D721Med (cell line): ENCODE data around the gene SPOCK3.

ENCODE experiments used
- DNase-seq: peaks from one replicate; pipeline ENCODE4 v3.0.0; 2011; ENCODE audit warnings: low spot score; ENCODE audit not compliant: insufficient read length
- FAIRE-seq: peaks from 2 replicates; lab custom pipeline; 2011; peaks lifted over from hg19 to GRCh38; lab: Jason Lieb, UNC
- TF ChIP-seq, protein P1 (sequence below): IDR thresholded peaks from 2 replicates; pipeline ENCODE4 v1.5.1; 2012; ENCODE audit warnings: mild to moderate bottlenecking, control low read depth; ENCODE audit not compliant: insufficient read depth; ENCODE audit errors: missing control alignments

Gene SPOCK3

DNA sequence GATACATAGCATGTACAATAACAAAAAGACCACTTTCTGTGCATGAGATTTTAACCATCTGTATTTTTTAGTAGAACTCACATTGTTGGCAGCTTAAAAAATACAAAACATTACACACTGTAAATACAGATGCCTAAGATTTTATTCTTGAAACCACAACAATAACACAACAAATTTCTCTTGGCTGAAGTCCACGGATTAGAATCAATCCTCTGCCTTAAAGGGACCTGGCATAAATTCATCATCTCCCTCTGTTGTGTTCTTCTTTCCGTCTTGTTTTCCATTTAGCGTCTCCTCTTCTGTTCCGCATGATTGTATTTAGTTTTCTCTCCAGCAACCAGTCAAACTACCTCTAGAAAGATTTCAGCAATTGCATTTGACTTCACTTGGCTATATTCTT is 231.0 kb downstream of the SPOCK3 start:
- TF ChIP-seq, protein P1, sequence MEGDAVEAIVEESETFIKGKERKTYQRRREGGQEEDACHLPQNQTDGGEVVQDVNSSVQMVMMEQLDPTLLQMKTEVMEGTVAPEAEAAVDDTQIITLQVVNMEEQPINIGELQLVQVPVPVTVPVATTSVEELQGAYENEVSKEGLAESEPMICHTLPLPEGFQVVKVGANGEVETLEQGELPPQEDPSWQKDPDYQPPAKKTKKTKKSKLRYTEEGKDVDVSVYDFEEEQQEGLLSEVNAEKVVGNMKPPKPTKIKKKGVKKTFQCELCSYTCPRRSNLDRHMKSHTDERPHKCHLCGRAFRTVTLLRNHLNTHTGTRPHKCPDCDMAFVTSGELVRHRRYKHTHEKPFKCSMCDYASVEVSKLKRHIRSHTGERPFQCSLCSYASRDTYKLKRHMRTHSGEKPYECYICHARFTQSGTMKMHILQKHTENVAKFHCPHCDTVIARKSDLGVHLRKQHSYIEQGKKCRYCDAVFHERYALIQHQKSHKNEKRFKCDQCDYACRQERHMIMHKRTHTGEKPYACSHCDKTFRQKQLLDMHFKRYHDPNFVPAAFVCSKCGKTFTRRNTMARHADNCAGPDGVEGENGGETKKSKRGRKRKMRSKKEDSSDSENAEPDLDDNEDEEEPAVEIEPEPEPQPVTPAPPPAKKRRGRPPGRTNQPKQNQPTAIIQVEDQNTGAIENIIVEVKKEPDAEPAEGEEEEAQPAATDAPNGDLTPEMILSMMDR: no peak
- no peak for DNase-seq
- FAIRE-seq: no peak

DNA sequence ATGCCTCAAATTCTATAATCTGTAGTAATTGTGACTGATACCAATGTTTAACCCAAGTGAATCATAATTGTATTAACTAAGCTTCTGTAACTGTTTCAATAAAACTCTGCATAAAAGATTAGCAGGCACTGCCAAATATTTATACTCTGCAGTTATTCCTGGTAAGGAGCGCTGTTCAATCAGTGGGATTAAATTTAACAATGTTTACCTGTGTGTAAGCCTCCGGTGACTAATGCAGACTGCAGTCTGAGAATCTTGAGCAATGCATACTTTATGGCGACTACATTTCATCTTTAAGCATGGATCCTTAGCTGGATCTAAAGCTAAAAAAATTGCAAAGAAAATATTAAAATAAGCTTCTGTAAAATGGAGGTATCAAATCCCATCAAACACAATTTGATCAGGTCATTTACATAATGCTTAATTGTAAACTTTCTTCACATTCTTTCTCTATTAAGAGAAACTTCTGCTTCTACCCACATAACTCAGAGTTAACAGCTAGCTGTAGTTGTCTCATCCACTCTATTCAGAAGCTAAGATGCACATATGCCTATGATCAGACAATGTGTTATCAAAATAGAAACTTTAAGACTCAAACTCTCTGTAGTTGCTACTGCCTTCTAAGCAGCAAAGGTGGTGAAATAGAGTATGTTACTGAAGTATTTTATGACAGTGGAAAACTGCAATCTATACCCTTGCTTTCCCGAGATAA is 234.0 kb downstream of the SPOCK3 start:
- FAIRE-seq (no peak), DNase-seq (no peak)
- TF ChIP-seq, protein P1: no peak

DNA sequence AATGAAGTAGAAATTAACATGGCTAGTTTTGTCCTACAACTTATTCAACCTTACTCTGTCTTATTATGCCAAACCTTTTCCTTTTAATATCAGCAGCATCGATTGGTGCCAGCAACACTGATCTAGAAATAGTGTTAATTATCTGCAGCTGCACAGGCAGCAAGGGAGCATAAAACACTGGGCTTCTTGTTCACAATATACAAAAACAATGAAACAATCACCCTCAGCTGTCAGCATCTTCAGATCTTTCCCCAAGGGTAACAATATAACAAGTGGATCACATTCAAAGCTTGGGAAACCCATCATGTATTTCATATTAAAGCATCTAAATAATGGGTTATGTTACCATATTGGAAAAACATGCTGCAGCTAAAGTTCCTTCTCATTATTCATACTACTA is 238.1 kb downstream of the SPOCK3 start:
- TF ChIP-seq, protein P1: no peak
- DNase-seq: no peak
- no peak for FAIRE-seq

DNA sequence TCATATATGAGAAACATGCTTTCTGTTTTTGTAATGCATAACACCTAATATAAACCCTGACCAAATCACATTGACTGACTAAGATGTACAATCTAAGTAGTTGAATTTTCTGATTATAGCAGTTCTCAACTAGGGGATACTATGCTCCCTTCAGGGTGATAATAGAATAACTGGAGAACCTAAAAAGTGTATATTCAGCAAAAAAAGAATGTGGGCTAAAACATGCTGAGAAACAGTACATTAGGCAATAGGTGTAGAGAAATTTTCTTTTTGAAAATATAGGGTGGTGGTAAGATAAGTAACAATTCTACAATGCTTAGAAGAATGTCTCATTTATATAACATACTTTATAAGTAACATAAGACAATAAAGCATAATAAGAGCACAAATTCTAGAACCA is 239.6 kb downstream of the SPOCK3 start:
- TF ChIP-seq, protein P1: no peak
- no peak for DNase-seq
- no peak for FAIRE-seq

DNA sequence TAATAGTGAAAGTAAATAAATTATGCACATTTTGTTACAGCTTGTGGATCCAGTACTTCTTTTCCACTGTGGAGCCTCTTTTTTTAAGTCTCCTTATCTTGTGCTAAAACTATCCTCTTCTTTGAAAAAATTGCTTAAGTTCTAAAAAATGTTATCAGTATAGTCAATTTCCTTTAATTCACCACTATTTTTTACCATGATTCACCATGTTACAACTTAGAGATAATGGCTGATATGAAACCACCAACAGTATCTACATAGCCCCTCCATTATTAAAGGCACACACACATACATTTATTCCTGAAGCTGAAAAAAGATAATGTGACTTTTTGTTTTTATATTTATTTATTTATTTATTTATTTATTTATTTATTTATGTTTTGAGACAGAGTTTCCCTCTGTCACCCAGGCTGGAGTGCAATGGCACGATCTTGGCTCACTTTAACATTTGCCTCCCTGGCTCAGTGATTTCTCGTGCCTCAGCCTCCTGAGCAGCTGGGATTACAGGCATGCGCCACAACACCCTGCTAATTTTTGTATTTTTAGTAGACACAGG is 243.2 kb downstream of the SPOCK3 start:
- TF ChIP-seq, protein P1: no peak
- DNase-seq (no peak), FAIRE-seq (no peak)

DNA sequence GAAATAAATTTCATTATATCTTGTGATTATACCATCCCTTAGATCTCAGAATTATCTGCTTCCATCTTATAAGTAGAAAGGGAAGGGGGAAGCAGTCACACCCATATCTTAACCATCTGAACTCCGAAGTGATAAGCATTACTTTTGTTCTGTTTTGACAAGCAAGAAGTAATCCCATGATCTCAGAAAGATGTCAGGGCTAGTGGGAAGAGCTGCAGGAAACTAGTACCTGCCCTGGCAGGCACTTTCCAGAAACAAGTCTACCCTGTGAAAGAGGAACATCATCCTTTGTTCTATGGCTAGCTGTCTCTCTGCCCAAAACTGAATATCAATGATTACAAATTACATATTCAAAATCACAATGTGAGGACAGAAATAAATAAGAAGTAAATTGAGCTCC is 244.4 kb downstream of the SPOCK3 start:
- TF ChIP-seq, protein P1: no peak
- FAIRE-seq: no peak
- DNase-seq: no peak

DNA sequence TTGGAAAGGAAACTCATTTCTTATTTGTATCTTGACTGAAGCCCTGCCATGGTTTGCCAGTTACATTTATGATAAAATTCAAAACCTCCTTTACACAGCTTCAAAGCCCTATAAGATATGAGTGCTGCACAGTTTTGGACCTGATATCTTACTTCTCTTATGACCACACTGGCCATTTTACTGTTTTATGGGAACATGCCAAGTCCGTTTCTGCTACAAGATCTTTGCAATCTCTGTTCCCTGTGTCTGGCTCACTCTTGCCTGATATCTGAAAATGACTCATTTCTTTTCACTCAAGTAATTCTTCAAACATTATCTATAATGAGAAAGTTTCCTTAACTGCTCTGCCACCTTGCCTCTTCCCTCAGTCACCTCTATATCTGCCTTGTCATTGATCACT is 247.3 kb downstream of the SPOCK3 start:
- TF ChIP-seq, protein P1: no peak
- DNase-seq (no peak), FAIRE-seq (no peak)
